ENCODE results near the gene PTH2R. TPM values are rescaled to one million over a fixed set of nuclear protein-coding genes. Genes with fewer than 3 reads are reported as not detected.
"Not testable (repeated sequence)": the region's sequence is repeated elsewhere in the genome, so short reads cannot be mapped to it uniquely, and the experiment has no call there.

Gene PTH2R, protein sequence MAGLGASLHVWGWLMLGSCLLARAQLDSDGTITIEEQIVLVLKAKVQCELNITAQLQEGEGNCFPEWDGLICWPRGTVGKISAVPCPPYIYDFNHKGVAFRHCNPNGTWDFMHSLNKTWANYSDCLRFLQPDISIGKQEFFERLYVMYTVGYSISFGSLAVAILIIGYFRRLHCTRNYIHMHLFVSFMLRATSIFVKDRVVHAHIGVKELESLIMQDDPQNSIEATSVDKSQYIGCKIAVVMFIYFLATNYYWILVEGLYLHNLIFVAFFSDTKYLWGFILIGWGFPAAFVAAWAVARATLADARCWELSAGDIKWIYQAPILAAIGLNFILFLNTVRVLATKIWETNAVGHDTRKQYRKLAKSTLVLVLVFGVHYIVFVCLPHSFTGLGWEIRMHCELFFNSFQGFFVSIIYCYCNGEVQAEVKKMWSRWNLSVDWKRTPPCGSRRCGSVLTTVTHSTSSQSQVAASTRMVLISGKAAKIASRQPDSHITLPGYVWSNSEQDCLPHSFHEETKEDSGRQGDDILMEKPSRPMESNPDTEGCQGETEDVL
- 3.3 TPM for total RNA-seq

DNA sequence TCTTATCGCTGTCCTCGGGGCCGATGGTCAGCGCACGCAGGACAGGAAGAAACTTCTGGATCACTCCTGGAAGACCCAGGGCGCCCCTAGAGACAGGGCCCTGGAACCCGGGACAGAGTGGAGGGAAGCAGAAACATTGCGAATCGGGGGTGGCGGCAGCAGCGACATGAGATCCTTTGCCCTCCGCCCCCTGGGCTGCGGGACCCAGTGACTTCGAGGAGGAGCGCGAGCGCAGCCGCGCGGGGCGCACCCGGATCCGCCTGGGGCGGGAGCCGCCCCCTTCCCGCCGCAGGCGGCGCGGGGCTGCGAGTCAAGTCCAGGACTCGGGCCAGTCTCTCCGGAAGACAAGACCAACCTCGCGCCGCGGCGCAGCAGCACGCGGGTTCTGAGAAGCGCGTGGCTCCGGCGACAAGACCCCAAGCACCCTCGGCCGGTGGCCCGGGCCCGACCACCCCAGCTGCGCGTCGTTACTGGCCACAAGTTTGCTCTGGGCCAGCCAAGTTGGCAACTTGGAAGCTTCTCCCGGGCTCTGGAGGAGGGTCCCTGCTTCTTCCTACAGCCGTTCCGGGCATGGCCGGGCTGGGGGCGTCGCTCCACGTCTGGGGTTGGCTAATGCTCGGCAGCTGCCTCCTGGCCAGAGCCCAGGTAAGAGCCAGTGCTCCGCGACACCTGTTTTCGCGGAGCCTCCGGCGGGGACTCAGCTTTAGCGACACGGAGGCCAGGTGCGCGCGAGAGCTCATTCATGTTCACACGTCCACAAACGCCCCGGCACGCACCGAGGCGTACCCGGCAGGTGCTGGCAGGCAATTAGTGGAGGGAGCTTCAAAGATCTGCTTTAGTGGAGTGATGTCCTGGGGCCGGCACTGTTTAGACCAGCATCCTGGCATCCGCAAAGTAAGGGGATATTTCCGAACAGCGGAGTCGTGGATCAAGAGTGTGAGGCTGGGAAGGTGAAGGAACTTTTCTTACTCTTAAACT is at the start of gene PTH2R:
PTH2R (plus strand) TSS at position 319 of the 978 bp plus-strand sequence; CDS start at position 571, 252 bp downstream.
- FAIRE-seq (no peak), DNase-seq (ENCODE audit: low spot score in 2 of 2) (peak in 1 of 2 donors; percentile 22)

DNA sequence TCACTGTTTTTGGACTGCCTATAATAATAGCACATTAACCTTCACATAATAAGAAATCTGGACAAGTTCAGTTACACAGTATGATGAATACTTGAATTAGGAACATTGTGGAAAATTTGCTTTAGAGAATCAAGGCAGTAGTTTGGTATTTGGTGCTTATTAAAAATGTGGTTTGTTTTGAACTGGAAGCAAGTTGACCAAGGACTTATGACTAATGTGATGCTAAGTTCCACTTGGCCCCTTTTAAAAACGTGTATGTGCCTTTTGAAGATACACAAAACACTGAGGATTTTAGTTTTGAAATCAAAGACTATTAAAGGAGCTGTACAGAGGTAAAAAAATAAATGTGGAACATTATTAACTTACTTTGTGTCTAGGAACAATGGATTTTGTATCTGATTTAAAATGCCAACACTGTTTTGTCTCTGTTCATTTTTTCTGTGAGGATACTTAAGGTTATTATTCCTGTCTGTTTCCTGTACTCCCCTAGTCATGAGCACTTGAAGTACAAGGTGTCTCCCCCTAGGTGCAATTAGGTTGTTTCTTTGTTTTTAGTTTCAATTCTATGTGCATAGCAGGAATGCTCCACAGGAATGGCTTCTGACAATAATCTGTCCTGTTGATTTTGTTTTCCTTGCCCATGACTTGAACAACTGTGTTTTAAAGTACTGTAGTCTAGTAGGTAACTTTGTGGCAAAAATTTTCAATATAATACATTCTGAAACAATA is 49.6 kb upstream of the PTH2R start:
- FAIRE-seq (no peak), DNase-seq (ENCODE audit: low spot score in 2 of 2) (no peak)

DNA sequence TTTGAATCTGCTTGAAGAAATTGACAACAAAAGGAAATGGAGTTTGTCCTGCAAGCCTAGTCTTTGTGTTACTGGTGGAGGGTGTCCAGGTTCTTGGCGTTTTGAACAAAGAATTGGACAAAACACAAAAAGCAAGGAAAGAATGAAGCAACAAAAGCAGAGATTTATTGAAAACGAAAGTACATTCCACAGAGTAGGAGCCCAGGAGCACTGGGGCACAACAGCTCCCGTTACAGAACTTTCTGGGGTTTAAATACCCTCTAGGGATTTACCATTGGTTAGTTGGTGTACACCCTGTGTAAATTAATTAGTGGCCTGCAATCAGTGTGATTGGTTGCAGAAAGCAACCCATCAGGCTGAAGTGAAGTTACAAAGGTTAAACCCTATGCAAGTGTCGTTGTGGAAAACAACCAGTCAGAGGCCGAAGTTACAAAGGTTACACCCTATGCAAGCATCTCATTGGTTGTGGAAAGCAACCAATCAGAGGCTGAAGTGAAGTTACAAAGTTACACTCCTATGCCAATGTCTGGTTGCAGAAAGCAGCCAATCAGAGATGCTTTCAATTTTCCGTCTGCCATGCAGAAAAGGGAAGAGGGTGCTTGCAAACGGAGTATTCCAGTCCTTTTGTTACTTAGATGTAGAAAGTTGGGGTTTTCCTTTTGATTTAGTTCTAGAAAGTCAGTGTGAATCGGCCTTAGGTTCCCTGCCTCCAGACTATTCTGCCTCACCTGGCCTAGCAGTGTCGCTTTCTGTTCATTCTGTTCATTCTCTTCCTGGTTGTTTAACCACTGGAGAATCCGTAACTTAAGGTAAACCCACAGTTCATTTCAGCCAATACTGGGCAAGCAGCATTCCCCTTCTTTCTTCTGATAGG is 47.6 kb upstream of the PTH2R start:
- no peak for FAIRE-seq
- DNase-seq (ENCODE audit: low spot score in 2 of 2) = no peak

DNA sequence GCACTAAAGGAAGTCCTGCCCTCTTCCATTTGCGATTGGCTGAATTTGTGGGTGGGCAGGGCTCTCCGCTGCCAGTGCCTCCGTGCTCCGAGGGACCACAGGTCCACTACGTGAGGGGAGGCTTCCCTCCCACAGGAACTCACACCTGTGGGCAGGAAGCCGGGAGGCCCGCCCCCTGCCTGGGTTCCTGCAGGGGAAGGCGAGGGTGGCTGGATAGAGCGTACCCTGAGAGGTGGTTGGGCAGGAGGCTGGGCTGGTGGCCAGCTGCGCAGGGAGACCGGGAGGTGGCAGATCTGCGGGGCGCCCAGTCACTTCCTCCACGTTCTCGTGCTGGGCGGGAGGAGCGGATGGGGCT is 47.0 kb upstream of the PTH2R start:
- FAIRE-seq (no peak), DNase-seq (ENCODE audit: low spot score in 2 of 2) (peak in 1 of 2 donors; percentile 17)

DNA sequence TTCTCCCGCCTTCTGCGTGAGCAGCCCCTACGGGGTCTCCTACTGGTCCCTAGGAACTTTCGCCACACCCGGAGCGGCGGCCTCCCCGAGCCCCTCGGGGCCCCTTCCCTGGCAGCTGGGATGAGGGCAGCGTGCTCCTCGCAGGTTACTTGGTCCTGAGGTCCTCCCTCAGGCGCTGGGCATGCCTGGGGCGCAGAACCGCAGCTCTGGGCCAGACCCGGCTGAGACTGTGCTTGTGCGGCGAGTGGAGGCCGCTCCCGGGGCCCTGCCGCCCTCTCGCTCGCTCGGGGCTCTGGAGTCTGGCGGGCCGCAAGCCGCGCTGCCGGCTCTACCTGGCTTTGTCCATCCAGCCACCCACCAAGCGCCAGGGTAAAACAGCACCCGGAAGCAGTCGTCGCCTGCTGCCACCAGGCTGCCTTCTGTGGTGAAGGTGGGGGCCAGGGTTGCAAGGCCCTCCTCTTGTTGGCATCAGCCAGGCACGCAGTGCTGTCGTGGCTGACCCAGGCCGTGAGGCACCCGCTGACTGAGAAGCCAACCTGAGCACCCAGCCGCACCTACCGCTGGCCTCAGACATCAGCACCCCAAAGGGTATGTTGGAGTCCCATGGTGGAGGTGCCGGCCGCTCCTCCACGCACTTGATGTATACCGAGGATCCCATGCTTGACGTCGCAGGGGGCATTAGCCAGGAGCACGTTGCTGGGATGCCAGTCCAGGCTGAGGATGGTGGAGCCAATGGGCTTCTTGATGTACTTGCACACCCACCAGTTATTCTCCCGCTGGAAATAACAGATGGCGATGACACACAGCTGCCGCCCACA is 46.1 kb upstream of the PTH2R start:
- DNase-seq (ENCODE audit: low spot score in 2 of 2) (peak in 1 of 2 donors; percentile 8), FAIRE-seq (no peak)

DNA sequence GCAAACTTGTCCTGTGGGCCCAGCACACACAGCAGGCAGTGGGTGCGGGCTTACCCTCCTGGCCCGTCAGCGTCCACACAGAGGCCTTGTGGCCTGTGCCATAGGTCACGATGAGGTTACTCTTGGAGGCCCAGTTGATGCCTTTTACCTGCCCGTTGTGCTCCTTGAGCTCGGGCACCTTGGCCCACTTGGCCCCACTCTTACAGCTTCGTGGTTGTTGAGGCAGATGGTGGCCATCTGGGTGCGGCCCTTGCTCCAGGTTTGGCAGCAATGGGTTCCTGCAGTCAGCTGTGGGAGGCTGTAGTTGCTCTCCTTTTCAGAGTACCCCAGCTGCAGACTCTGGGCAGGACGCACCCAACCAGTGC is 45.5 kb upstream of the PTH2R start:
- no peak for DNase-seq (ENCODE audit: low spot score in 2 of 2)

DNA sequence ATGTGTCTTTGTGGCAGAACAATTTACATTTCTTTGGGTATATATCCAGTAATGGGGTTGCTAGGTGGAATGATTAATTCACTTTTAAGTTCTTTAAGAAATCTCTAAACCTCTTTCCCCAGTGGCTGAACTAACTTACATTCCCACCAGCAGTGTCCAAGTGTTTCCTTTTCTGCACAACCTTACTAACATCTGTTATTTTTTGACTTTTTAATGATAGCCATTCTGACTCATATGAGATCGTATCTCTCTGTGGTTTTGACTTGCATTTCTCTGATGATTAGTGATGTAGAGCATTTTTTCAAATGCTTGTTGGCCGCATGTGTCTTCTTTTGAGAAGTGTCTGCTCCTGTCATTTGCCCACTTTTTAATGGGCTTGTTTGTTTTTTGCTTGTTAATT is 43.1 kb upstream of the PTH2R start:
- DNase-seq (ENCODE audit: low spot score in 2 of 2) = no peak

More for the DNA sequence above, 45.5 kb upstream of the PTH2R start:
- no peak for FAIRE-seq

DNA sequence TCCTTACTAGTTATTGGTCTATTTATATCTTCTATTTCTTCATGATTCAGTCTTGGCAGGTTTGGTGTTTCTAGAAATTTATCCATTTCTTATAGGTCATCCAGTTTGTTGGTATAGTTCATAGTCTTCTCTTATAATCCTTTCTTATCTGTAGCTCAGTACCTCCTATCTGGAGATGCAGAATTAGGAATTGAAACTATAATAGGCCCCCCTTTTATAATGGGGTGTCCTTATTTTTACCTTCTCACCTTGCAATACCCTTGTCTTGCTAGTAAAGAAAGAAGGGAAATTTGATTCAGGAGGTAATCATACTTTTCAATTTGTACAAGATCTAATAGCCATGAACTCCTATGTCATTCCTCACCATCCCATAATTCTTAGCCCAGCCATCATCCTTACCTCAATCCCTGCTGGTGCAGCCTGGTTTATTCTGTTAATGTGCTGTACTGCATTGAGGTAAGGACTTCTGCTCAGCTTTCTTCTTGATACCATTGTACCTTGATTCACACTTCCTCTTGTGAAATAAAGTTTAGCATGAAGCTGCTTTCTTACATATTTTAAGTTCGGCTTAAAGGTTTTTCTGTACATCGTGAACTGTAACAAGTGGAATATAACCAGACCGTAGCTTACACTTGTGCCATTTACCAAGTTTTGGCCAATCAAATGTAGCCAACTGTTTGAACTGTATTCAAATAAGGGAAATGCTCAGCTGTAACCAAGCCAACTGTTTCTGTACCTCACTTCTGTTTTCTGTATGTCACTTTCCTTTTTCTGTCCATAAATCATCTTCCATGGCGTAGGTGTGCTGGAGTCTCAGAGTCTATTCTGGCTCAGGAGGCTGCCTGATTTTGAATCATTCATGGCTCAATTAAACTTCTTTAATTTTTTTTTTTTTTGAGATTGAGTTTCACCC is 40.1 kb upstream of the PTH2R start:
- DNase-seq (ENCODE audit: low spot score in 2 of 2) (no peak), FAIRE-seq (no peak)

More for the DNA sequence above, 43.1 kb upstream of the PTH2R start:
- FAIRE-seq = no peak

DNA sequence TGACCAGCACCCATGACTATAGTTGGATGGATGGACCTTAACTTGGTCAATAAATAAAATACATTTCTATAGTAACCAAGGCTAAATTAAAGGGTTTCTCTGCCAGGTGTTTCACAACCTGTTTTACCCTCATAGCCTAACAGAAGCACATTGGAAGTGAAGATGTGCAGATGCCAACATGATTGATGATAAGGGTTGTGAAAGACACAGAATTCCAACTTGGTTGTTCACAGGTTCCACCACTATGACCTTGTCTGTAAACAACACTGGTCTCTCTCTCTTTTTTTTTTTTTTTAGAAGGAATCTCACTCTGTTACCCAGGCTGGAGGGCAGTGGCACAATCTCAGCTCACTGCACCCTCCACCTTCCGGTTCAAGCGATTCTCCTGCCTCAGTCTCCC is 37.5 kb upstream of the PTH2R start:
- no peak for DNase-seq (ENCODE audit: low spot score in 2 of 2)
- no peak for FAIRE-seq

DNA sequence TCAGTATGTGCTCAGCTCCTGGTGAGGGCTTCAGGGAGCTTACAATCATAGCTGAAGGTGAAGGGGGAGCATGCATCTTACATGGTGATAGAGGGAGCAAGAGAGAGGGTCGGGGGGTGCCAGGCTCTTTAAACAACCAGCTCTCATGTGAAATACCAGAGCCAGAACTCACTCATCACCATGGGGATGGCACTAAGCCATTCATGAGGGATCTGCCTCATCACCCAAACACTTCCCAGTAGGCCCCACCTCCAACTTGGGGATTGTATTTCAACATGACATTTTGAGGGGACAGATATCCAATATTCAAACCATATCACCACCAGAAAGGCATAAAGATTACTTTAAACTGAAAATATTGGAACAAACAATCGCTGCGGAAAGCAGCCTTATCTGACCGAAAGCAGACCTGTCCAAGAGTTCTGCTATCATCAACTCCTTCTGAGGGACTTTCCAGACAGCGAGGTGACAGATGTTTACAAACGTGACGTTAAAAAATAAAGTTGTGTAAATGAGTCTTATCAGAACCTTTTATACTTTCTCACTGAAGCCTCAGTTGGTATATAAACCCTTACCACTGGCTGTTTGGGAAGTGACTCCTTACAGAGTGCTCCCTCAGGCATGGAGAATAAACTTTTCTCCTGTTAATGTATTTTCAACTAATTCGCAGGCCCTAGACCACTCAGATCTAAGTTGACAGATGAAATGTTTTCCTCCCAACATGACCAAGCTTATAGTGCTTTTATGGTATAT is 35.5 kb upstream of the PTH2R start:
- DNase-seq (ENCODE audit: low spot score in 2 of 2) (no peak), FAIRE-seq (no peak)

DNA sequence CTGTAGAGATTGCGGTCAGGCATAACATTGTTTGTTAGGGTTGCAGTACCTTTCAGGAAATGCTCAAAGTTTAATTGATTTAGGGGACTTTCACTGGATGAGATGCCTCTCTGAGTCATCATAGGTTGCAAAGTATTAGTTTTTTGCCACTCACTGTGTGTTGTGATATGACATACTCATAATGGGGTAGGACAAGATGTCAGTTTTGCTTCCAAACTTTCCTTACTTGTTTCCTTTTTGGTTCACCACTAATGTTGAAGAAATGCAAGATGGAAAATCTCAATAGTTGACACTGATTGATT is 35.0 kb upstream of the PTH2R start:
- FAIRE-seq = no peak
- no peak for DNase-seq (ENCODE audit: low spot score in 2 of 2)

DNA sequence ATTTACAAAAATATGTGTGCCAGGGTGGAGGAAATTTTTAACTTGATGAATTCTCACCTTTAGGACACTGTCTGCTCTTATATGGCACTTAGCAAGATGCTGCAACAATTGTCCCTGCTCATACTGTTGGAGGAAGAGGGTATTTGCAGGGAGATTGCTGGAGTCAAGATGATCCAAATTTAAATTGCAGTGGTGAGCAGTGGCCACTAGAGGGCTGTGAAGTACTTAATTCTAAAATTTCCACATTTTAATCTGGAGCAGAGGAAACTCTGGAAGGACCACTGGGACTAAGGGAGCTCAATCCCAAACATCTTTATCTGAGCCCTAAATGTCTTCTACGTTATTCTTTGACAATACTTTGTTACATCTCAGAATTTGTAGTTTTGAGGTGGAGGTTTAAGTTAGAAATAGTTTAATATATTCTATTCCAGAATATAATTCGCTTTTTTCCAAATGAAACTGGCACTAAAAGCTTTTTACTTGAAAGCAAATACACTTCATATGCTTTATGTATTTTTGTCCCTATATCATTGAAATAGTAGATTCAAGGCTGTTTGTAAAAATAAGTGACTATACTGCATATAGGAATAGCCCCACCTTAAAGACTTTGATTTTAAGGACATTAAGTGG is 33.0 kb upstream of the PTH2R start:
- peak; percentile 44 to 52 for DNase-seq (ENCODE audit: low spot score in 2 of 2)

DNA sequence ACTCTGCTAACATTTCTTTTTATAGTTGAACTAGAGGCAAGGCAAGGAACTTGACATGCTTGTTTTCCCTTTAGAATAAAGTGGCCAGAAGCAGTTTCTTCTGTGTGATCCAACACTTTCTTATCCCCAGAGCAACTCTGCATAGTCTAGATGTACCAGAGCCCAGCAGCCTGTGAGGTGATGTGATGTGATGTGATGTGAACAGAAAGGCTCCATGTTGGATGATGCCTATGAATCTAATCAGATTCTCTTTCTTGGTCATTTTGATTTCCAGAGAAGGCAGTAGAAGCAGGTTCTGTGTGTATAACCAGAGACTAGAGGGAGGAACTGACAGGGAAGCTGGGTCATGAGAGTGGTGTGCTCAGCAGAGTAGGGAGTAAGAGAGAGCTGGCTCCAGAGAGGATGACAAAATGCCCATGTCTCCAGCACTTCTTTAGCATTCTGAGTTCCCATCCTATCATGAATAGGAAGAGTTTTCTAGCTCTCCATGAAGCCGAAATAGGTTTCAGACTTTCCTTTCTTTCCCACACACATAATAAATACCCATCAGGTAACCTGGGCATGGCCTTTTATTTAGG is 31.0 kb upstream of the PTH2R start:
- no peak for FAIRE-seq

More for the DNA sequence above, 33.0 kb upstream of the PTH2R start:
- FAIRE-seq = no peak

DNA sequence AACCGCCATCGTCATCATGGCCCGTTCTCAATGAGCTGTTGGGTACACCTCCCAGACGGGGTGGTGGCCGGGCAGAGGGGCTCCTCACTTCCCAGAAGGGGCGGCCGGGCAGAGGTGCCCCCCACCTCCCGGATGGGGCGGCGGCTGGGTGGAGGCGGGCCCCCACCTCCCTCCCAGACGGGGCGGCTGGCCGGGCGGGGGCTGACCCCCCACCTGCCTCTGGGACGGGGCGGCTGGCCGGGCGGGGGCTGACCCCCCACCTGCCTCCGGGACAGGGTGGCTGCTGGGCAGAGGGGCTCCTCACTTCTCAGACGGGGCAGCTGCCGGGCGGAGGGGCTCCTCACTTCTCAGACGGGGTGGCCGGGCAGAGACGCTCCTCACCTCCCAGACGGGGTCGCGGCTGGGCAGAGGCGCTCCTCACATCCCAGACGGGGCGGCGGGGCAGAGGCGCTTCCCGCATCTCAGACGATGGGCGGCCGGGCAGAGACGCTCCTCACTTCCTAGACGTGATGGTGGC is 29.2 kb upstream of the PTH2R start:
- FAIRE-seq; DNase-seq (ENCODE audit: low spot score in 2 of 2): not testable (repeated sequence)

More for the DNA sequence above, 31.0 kb upstream of the PTH2R start:
- no peak for DNase-seq (ENCODE audit: low spot score in 2 of 2)

DNA sequence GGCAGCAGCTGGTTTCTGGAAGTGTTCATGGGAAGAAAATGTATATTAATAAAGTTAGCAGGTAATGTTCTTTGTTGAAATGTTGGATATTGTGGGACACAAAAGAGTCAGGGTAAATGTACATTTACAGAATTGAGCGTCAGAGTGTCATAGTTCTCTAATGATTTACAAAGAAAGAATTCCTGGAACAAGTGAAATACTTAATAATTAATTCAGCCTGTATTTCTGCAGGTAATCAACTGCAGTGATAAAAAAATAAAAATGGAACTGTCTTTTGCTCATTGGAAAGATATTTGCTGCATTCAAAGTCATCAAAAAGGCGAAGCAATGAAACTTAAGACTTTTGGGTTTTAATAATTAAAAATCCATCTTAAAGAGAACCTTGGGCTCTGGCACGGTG is 27.4 kb upstream of the PTH2R start:
- FAIRE-seq = no peak
- no peak for DNase-seq (ENCODE audit: low spot score in 2 of 2)

DNA sequence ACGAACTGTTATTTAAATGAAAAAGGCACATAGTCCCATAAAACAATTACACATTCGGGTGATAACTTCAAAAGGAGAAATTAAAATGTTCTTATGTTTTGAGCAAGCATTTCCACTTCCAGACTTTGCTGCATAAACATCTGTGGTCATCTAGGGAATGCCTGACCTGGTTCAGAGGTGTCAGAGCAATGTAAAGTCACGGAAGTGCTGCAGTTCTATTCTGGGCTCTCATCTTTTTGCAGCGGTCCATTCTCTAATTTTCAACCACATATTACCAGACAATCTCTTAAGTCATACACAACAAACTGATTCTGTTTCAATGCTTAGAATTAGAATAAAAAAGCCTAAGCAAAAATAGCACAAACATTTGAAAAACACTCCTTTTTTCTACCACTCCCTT is 22.0 kb upstream of the PTH2R start:
- no peak for FAIRE-seq
- DNase-seq (ENCODE audit: low spot score in 2 of 2) = no peak
